H1 (cell line): ENCODE measurements around the gene BPIFA2. TPM values are rescaled to one million over a fixed set of nuclear protein-coding genes. Genes with fewer than 3 reads are reported as not detected.

Experiments used
- CTCF ChIA-PET: fragments of 300-600 bp; sonication (Branson Sonifier 250); formaldehyde crosslinking; loops from one replicate; lab custom pipeline; 2021; ENCODE audit not compliant: partially characterized antibody; lab: Charles Lee
- POLR2A ChIA-PET: fragments of 300-600 bp; sonication (Branson Sonifier 250); formaldehyde crosslinking; loops from one replicate; lab custom pipeline; 2021; ENCODE audit warnings: inconsistent platforms; ENCODE audit not compliant: partially characterized antibody; lab: Charles Lee
- DNase-seq, 2 experiments: peaks; one replicate each; pipeline versions ENCODE4 v3.0.0 to v3.0.0-alpha.2; 2010 to 2022; ENCODE audit warnings: low spot score in 2 of 2, low read depth in 1 of 2, mixed read lengths in 1 of 2
- FAIRE-seq: peaks from 2 replicates; lab custom pipeline; 2011; peaks lifted over from hg19 to GRCh38; lab: Jason Lieb, UNC
- H2AFZ ChIP-seq: 2 replicates; pipeline ENCODE4 v1.8.1; 2012; ENCODE audit warnings: low read length, inconsistent platforms
- H2AK5ac ChIP-seq: 2 replicates; pipeline ENCODE4 v1.6.1; 2013; ENCODE audit warnings: low read depth, low read length
- H2BK120ac ChIP-seq: replicated peaks from 2 replicates; pipeline ENCODE3; 2013; ENCODE audit warnings: low read depth, low read length, inconsistent platforms
- H2BK12ac ChIP-seq: 2 replicates; pipeline ENCODE4 v1.6.1; 2013; ENCODE audit warnings: low read depth, low read length
- H2BK15ac ChIP-seq: 2 replicates; pipeline ENCODE4 v1.6.1; 2013; ENCODE audit warnings: low read length
- H2BK20ac ChIP-seq: 2 replicates; pipeline ENCODE4 v1.6.1; 2013; ENCODE audit warnings: low read length
- H2BK5ac ChIP-seq: 2 replicates; pipeline ENCODE4 v1.6.1; 2013; ENCODE audit warnings: low read depth, low read length
- H3K14ac ChIP-seq: 2 replicates; pipeline ENCODE4 v1.6.1; 2013; ENCODE audit warnings: inconsistent platforms; ENCODE audit not compliant: insufficient read length
- H3K18ac ChIP-seq: 2 replicates; pipeline ENCODE4 v1.6.1; 2013; ENCODE audit warnings: low read length; ENCODE audit errors: extremely low read depth
- H3K23ac ChIP-seq: 2 replicates; pipeline ENCODE4 v1.6.1; 2013; ENCODE audit warnings: inconsistent platforms; ENCODE audit not compliant: insufficient read length
- H3K23me2 ChIP-seq: 2 replicates; pipeline ENCODE4 v1.6.1; 2013; ENCODE audit warnings: low read depth, low read length
- H3K27ac ChIP-seq: 2 replicates; pipeline ENCODE4 v1.6.1; 2011; ENCODE audit warnings: low read depth, low read length, inconsistent platforms
- H3K27me3 ChIP-seq, 4 experiments: replicated peaks in 1 of 4; 1 replicate in 1 of 4; 2 replicates in 3 of 4; pipeline versions ENCODE4 v1.6.1 to v1.8.1; 2011 to 2013; ENCODE audit warnings: low read length in 3 of 4, mild to moderate bottlenecking in 3 of 4, inconsistent platforms in 2 of 4, mixed read lengths in 2 of 4, moderate library complexity in 1 of 4; ENCODE audit not compliant: control insufficient read depth in 3 of 4, insufficient read depth in 3 of 4; ENCODE audit errors: extremely low read depth in 1 of 4
- H3K36me3 ChIP-seq, 4 experiments: 2 replicates each; pipeline versions ENCODE4 v1.6.1 to v1.8.1; 2011 to 2013; ENCODE audit warnings: mild to moderate bottlenecking in 4 of 4, low read length in 3 of 4, moderate library complexity in 2 of 4, control low read depth in 1 of 4, inconsistent platforms in 1 of 4; ENCODE audit not compliant: insufficient read depth in 4 of 4, control insufficient read depth in 2 of 4
- H3K4ac ChIP-seq: replicated peaks from 2 replicates; pipeline ENCODE3; 2013; ENCODE audit warnings: low read length, low read depth, mixed read lengths, inconsistent platforms; ENCODE audit not compliant: insufficient read length
- H3K4me1 ChIP-seq, 4 experiments: replicated peaks in 1 of 4; 1 replicate in 1 of 4; 2 replicates in 3 of 4; pipeline versions ENCODE4 v1.6.1 to v1.8.1; 2011 to 2013; ENCODE audit warnings: low read length in 3 of 4, inconsistent platforms in 2 of 4, mixed read lengths in 1 of 4; ENCODE audit not compliant: insufficient read depth in 4 of 4, control insufficient read depth in 3 of 4
- H3K4me2 ChIP-seq, 2 experiments: 2 replicates each; pipeline versions ENCODE4 v1.6.1 to v1.8.1; 2011 to 2013; ENCODE audit warnings: low read depth in 2 of 2, low read length in 2 of 2, control low read depth in 1 of 2, inconsistent platforms in 1 of 2, mild to moderate bottlenecking in 1 of 2; ENCODE audit not compliant: insufficient read depth in 1 of 2
- H3K4me3 ChIP-seq, 4 experiments: fragments of 200-600, 300-600 bp in 1 of 4; sonication (generic), shearing (Covaris generic), sonication (Bioruptor Twin) in 1 of 4; 2 replicates each; pipeline versions ENCODE4 v1.5.1 to v1.8.1; 2011 to 2016; ENCODE audit warnings: low read length in 4 of 4, low read depth in 3 of 4, control low read depth in 2 of 4, inconsistent platforms in 2 of 4, mild to moderate bottlenecking in 2 of 4, mixed read lengths in 1 of 4, moderate library complexity in 1 of 4; ENCODE audit not compliant: insufficient read depth in 2 of 4; ENCODE audit errors: extremely low read depth in 1 of 4
- H3K56ac ChIP-seq: replicated peaks from 2 replicates; pipeline ENCODE3; 2013; ENCODE audit warnings: low read depth, mild to moderate bottlenecking, mixed read lengths, low read length, inconsistent platforms; ENCODE audit not compliant: insufficient read length
- H3K79me1 ChIP-seq: 2 replicates; pipeline ENCODE4 v1.6.1; 2013; ENCODE audit warnings: low read depth, low read length, control low read depth
- H3K79me2 ChIP-seq, 2 experiments: 2 replicates each; pipeline versions ENCODE4 v1.6.1 to v1.8.1; 2012 to 2013; ENCODE audit warnings: low read length in 2 of 2, mild to moderate bottlenecking in 2 of 2, inconsistent platforms in 1 of 2; ENCODE audit not compliant: insufficient read depth in 2 of 2, control insufficient read depth in 1 of 2
- H3K9ac ChIP-seq, 4 experiments: replicated peaks in 1 of 4; 1 replicate in 1 of 4; 2 replicates in 3 of 4; pipeline versions ENCODE4 v1.6.1 to v1.8.1; 2011 to 2013; ENCODE audit warnings: low read depth in 3 of 4, low read length in 3 of 4, control low read depth in 2 of 4, mild to moderate bottlenecking in 2 of 4, moderate library complexity in 2 of 4, inconsistent platforms in 1 of 4; ENCODE audit errors: extremely low read depth in 1 of 4
- H3K9me3 ChIP-seq, 2 experiments: 2 replicates each; pipeline versions ENCODE4 v1.6.1 to v1.8.1; 2012 to 2013; ENCODE audit warnings: mild to moderate bottlenecking in 2 of 2, moderate library complexity in 2 of 2, control low read depth in 1 of 2, inconsistent platforms in 1 of 2, low read depth in 1 of 2, low read length in 1 of 2, mixed read lengths in 1 of 2; ENCODE audit not compliant: insufficient read depth in 2 of 2
- H4K20me1 ChIP-seq, 2 experiments: replicated peaks in 1 of 2; 2 replicates each; pipeline versions ENCODE3 to v1.8.1; 2011 to 2013; ENCODE audit warnings: inconsistent platforms in 2 of 2, low read length in 2 of 2, mild to moderate bottlenecking in 1 of 2; ENCODE audit not compliant: insufficient read depth in 2 of 2, control insufficient read depth in 1 of 2
- H4K5ac ChIP-seq: 2 replicates; pipeline ENCODE4 v1.6.1; 2013; ENCODE audit warnings: low read length, low read depth, mixed read lengths, inconsistent platforms; ENCODE audit not compliant: insufficient read length
- H4K8ac ChIP-seq: 2 replicates; pipeline ENCODE4 v1.8.0; 2013; ENCODE audit warnings: mild to moderate bottlenecking, moderate library complexity, low read length, inconsistent platforms; ENCODE audit not compliant: insufficient read depth; ENCODE audit errors: extremely low read depth
- H4K91ac ChIP-seq: replicated peaks from 2 replicates; pipeline ENCODE3; 2013; ENCODE audit warnings: low read length, mixed read lengths, inconsistent platforms; ENCODE audit not compliant: insufficient read length
- BACH1 ChIP-seq: IDR thresholded peaks from 2 replicates; pipeline ENCODE4 v1.6.1; 2012; ENCODE audit warnings: low read length, improper control_type of control experiment
- NRF1 ChIP-seq: IDR thresholded peaks from 2 replicates; pipeline ENCODE4 v1.6.1; 2011; ENCODE audit warnings: mild to moderate bottlenecking, low read depth, low read length, improper control_type of control experiment
- TCF12 ChIP-seq: IDR thresholded peaks from 2 replicates; pipeline ENCODE4 v1.6.1; 2011; ENCODE audit warnings: low read depth, mild to moderate bottlenecking, low read length
- WGBS, 2 experiments: shearing (Covaris generic) in 1 of 2; methylation state at CpG; one replicate each; pipeline versions ENCODE4 v1.1.6 to v1.1.7; 2013 to 2015; ENCODE audit warnings: low lambda C conversion rate in 2 of 2, mixed read lengths in 2 of 2, inconsistent platforms in 1 of 2, low coverage in 1 of 2, missing lambda C conversion rate in 1 of 2; ENCODE audit not compliant: insufficient replicate concordance in 2 of 2, insufficient coverage in 1 of 2, insufficient read length in 1 of 2; ENCODE audit errors: extremely low coverage in 1 of 2, missing lambda C conversion rate in 1 of 2; 5-methylcytosine and 5-hydroxymethylcytosine counted together
- polyA plus RNA-seq, 7 experiments: library from polyadenylated mRNA; depleted of rRNA in 3 of 7; stranded (reverse) in 5 of 7; unstranded in 2 of 7; fragments of >200 nt in 5 of 7; fragments of 200-250 nt in 2 of 7; gene quantifications; 1 replicate in 5 of 7; 2 replicates in 1 of 7; 4 replicates in 1 of 7; pipeline versions ENCODE4 v1.2.1 to v1.2.3, GENCODE V29; 2011 to 2013; ENCODE audit warnings: missing spikeins in 2 of 7, mixed read lengths in 2 of 7
- total RNA-seq: library from RNA; stranded (reverse); fragmentation: NEBNext Ultra II Directional; extraction: Animal tissue kit (Norgen Biotek cat#: 25700); gene quantifications from 2 replicates; pipeline ENCODE4 v1.2.1, GENCODE V29; 2021

BPIFA2 gene
- total and polyA plus RNA-seq, 2 of the 8 experiments (the other 6 are each of a cell fraction or from before 2014, with no cell fraction given), result not detected

DNA sequence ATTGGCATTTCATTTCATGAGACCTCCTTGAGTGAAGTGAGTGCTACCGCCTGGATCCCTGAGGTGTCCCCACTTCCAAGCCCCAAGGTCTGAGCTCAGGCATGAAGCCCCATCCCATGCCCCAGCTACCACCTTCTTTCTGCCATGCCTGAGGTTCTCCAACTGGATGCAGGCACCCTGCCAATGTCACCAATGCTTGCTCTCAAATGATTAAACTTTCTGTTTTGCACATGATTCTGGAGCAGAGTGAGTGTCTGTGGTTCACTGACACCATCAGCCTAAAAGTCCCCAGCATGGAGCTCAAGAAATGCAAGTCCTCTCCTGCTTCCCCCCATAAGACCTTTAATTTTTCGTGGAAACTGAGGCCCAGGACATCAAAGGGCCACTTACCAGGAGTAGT, 43.7 kb upstream of the BPIFA2 start:
- H2BK12ac ChIP-seq, result no peak overlapping the region
- H2BK15ac ChIP-seq, result no peak overlapping the region
- WGBS, 2 experiments, result 75% methylated on average over 2 of the region's 2 CpGs; no CpG with 5 or more reads in 1 of the 2 experiments
- H2BK120ac ChIP-seq, result no peak overlapping the region
- no peaks in the 10 kb centered on the region for H3K36me3 ChIP-seq
- no peak overlapping the region for H3K23ac ChIP-seq
- no peak overlapping the region for H3K18ac ChIP-seq
- no peak overlapping the region for H2BK5ac ChIP-seq
- no peak overlapping the region for H3K27ac ChIP-seq
- no peak overlapping the region for H3K9ac ChIP-seq
- H3K4me1 ChIP-seq, result no peaks in the 10 kb centered on the region
- ChIA-PET CTCF (interaction anchor here (0.9 kb wide), 2 partner anchors 14 to 26 kb away, joined by 3 read pairs; no protein-coding TSS in a partner anchor), POLR2A (no interaction called here)
- no peak overlapping the region for H2AK5ac ChIP-seq
- H3K4ac ChIP-seq, result no peak overlapping the region
- peaks cover 0 to 2% of the 10 kb centered on the region in 2 experiments for H4K20me1 ChIP-seq
- H3K27me3 ChIP-seq, result no peaks in the 10 kb centered on the region
- no peak overlapping the region for H2BK20ac ChIP-seq
- no peak overlapping the region for H2AFZ ChIP-seq
- DNase-seq (no peak), FAIRE-seq (no peak)
- no peak overlapping the region for H4K91ac ChIP-seq
- no peak overlapping the region for H4K8ac ChIP-seq
- TF ChIP-seq NRF1 (no peak), TCF12 (no peak), BACH1 (no peak)
- peaks cover 3 to 6% of the 10 kb centered on the region in 2 experiments; a peak in 2 of 4 replicates for H3K9me3 ChIP-seq
- H4K5ac ChIP-seq, result no peak overlapping the region
- no peaks in the 10 kb centered on the region for H3K23me2 ChIP-seq
- H3K14ac ChIP-seq, result no peak overlapping the region
- no peaks in the 10 kb centered on the region for H3K79me2 ChIP-seq
- no peaks in the 10 kb centered on the region for H3K79me1 ChIP-seq
- no peak overlapping the region for H3K56ac ChIP-seq
- H3K4me2 ChIP-seq, result no peak overlapping the region
- H3K4me3 ChIP-seq, result no peak overlapping the region
